CD4-positive, alpha-beta T cell (primary cell): Measurements from ENCODE around the gene OPCML. TPM values are rescaled to one million over a fixed set of nuclear protein-coding genes. Genes with fewer than 3 reads are reported as not detected.

Experiments
- ATAC-seq: fragments of 200-7000 bp; cut with Tn5 transposase; one replicate; pipeline ENCODE4 v1.10.0; 2022; ENCODE audit warnings: mild to moderate bottlenecking; ENCODE audit not compliant: poor library complexity
- CTCF ChIA-PET: fragments of 350-600 bp; sonication (Branson Sonifier 250); formaldehyde crosslinking; loops from one replicate; lab custom pipeline; 2021; ENCODE audit warnings: antibody characterized with exemption, inconsistent platforms; lab: Charles Lee
- POLR2A ChIA-PET: fragments of 350-600 bp; sonication (Branson Sonifier 250); formaldehyde crosslinking; loops from one replicate; lab custom pipeline; 2021; ENCODE audit warnings: antibody characterized with exemption, inconsistent platforms; lab: Charles Lee
- DNase-seq, 14 experiments: peaks; one replicate each; pipeline ENCODE4 v3.0.0-alpha.2; 2013 to 2020; ENCODE audit warnings: mixed read lengths in 2 of 14
- H3K27ac ChIP-seq, 2 donors: one replicate each; pipeline versions ENCODE4 v1.5.1 to v1.7.0; 2013; ENCODE audit warnings: low read length in 2 of 2, low read depth in 1 of 2, mild to moderate bottlenecking in 1 of 2
- H3K27me3 ChIP-seq, 2 experiments: 1 replicate in 1 of 2; 2 replicates in 1 of 2; pipeline versions ENCODE4 v1.6.1 to v1.7.0; 2013; ENCODE audit warnings: low read length in 2 of 2, control low read depth in 1 of 2, mild to moderate bottlenecking in 1 of 2, moderate library complexity in 1 of 2; ENCODE audit not compliant: insufficient read depth in 2 of 2, control insufficient read depth in 1 of 2
- H3K36me3 ChIP-seq: one replicate; pipeline ENCODE4 v1.6.1; 2013; ENCODE audit warnings: low read length, control low read depth; ENCODE audit not compliant: insufficient read depth
- H3K4me1 ChIP-seq: one replicate; pipeline ENCODE4 v1.6.1; 2013; ENCODE audit warnings: low read length, control low read depth; ENCODE audit not compliant: insufficient read depth
- H3K4me3 ChIP-seq: one replicate; pipeline ENCODE4 v1.5.1; 2013; ENCODE audit warnings: mild to moderate bottlenecking, low read length, moderate library complexity
- H3K9me3 ChIP-seq, 2 experiments: 1 replicate in 1 of 2; 2 replicates in 1 of 2; pipeline versions ENCODE4 v1.6.1 to v1.7.0; 2013; ENCODE audit warnings: low read length in 2 of 2, mild to moderate bottlenecking in 2 of 2, control low read depth in 1 of 2, moderate library complexity in 1 of 2; ENCODE audit not compliant: control insufficient read depth in 1 of 2, insufficient read depth in 1 of 2
- H3K27ac Mint-ChIP-seq: one replicate; pipeline ENCODE4 v1.8.0; 2020; ENCODE audit warnings: mixed read lengths
- H3K27me3 Mint-ChIP-seq: one replicate; pipeline ENCODE4 v1.8.0; 2021; ENCODE audit warnings: mixed read lengths
- H3K36me3 Mint-ChIP-seq: one replicate; pipeline ENCODE4 v1.8.0; 2021; ENCODE audit warnings: low read depth, mixed read lengths
- H3K4me1 Mint-ChIP-seq: one replicate; pipeline ENCODE4 v1.8.0; 2021; ENCODE audit warnings: low read depth, mixed read lengths
- H3K4me3 Mint-ChIP-seq: one replicate; pipeline ENCODE4 v1.8.0; 2020; ENCODE audit warnings: mild to moderate bottlenecking, mixed read lengths
- H3K9me3 Mint-ChIP-seq: one replicate; pipeline ENCODE4 v1.8.0; 2020; ENCODE audit warnings: mixed read lengths
- CTCF ChIP-seq: fragments of 200-600 bp; IDR thresholded peaks from one replicate; pipeline ENCODE4 v1.8.0; 2022; ENCODE audit warnings: antibody characterized with exemption, mild to moderate bottlenecking
- intact Hi-C, 2 experiments: fragments of 100-400 bp; cut with DNase I in 1 of 2; cut with micrococcal nuclease in 1 of 2; formaldehyde crosslinking; loops; one replicate each; pipeline versions ENCODE4 v1.15.1 to v1.9.0; 2023 to 2025; cut with DNase I, micrococcal nuclease
- total RNA-seq, 174 experiments: library from RNA in 2 of 174; stranded (reverse) in 2 of 174; gene quantifications; one replicate each; pipeline ENCODE4 v1.2.3 and lab custom pipeline; 2021 to 2026

The OPCML gene
- total RNA-seq, 2 experiments from 2014 or later: not detected

DNA sequence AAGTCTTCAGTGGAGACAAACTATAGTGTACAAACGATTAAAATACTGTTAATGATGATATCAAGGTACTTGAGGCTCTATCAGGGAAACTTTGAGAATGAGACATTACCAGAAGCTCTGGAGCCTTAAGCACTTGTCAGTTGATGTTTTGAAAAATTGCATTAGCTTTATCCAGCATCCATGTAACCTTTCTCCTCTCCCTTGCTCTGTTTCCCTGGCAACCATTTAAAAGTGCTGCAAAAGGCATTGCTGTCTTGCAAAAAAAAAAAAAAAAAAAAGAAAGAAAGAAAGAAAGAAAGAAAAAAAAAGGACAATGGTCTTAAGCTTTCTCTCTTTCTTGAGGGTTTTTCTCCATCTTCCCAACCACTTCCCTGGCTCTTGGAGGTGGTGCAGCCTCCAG is 787.0 kb downstream of the OPCML start:
- H3K36me3 ChIP-seq: no peaks in the 10 kb centered on the region
- CTCF ChIA-PET: no interaction called here
- POLR2A ChIA-PET: no interaction called here
- intact Hi-C loops: no loop called here
- no peaks in the 10 kb centered on the region for H3K4me1 ChIP-seq
- peaks cover 4 to 5% of the 10 kb centered on the region in 2 experiments for H3K9me3 ChIP-seq
- H3K4me3 ChIP-seq: no peak overlapping the region
- H3K4me1 Mint-ChIP-seq: no peaks in the 10 kb centered on the region
- no peak overlapping the region for H3K4me3 Mint-ChIP-seq
- ATAC-seq (no peak), DNase-seq (no peak)
- no peak overlapping the region for H3K27ac ChIP-seq
- no peaks in the 10 kb centered on the region for H3K36me3 Mint-ChIP-seq
- no peak overlapping the region for H3K27ac Mint-ChIP-seq
- H3K9me3 Mint-ChIP-seq: no peaks in the 10 kb centered on the region
- no peak for TF ChIP-seq CTCF
- no peaks in the 10 kb centered on the region for H3K27me3 Mint-ChIP-seq
- H3K27me3 ChIP-seq: no peaks in the 10 kb centered on the region

DNA sequence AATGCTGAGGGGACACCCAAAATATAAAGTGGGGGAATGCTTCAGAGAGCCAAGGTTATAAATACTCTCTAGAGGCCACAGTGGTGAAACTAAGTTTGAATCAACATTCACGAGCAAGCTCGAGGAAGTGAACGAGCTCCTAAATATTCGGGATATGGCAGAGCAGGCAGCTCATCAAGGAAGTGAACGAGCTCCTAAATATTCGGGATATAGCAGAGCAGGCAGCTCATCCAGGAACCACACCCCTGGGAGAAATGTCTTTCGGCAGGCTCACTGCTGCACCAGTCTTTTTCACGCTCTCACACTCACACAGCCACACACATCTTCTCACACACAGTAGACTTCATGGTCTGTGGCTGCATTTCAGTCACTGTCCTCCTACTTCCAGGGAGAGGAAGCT is 787.5 kb downstream of the OPCML start:
- no peak for DNase-seq
- no peaks in the 10 kb centered on the region for H3K9me3 Mint-ChIP-seq
- ChIA-PET CTCF (no interaction called here), POLR2A (no interaction called here)
- H3K4me3 Mint-ChIP-seq: no peak overlapping the region
- intact Hi-C loops: no loop called here
- no peaks in the 10 kb centered on the region for H3K4me1 ChIP-seq
- no peaks in the 10 kb centered on the region for H3K36me3 ChIP-seq
- H3K9me3 ChIP-seq: peaks cover 4 to 5% of the 10 kb centered on the region in 2 experiments
- H3K27me3 ChIP-seq: no peaks in the 10 kb centered on the region
- no peaks in the 10 kb centered on the region for H3K36me3 Mint-ChIP-seq
- TF ChIP-seq CTCF: no peak
- no peaks in the 10 kb centered on the region for H3K4me1 Mint-ChIP-seq
- ATAC-seq: no peak
- H3K27me3 Mint-ChIP-seq: no peaks in the 10 kb centered on the region
- no peak overlapping the region for H3K27ac ChIP-seq
- no peak overlapping the region for H3K27ac Mint-ChIP-seq
- H3K4me3 ChIP-seq: no peak overlapping the region

- peaks cover 5% of the 10 kb centered on the region for H3K9me3 Mint-ChIP-seq
- DNase-seq (no peak), ATAC-seq (no peak)
- Histone ChIP-seq H3K4me1 (no peaks in the 10 kb centered on the region), H3K27ac (no peak overlapping the region), H3K27me3 (no peaks in the 10 kb centered on the region), H3K36me3 (no peaks in the 10 kb centered on the region), H3K4me3 (no peak overlapping the region), H3K9me3 (peaks cover 4 to 5% of the 10 kb centered on the region in 2 experiments)
- no peaks in the 10 kb centered on the region for H3K27me3 Mint-ChIP-seq
- H3K27ac Mint-ChIP-seq: no peak overlapping the region
- no peak overlapping the region for H3K4me3 Mint-ChIP-seq
- no peaks in the 10 kb centered on the region for H3K4me1 Mint-ChIP-seq
- intact Hi-C loops: no loop called here
- ChIA-PET CTCF (no interaction called here), POLR2A (no interaction called here)
- no peak for TF ChIP-seq CTCF
- H3K36me3 Mint-ChIP-seq: no peaks in the 10 kb centered on the region
Measured at GRCh38 chr11:132743601-132744000, 788.7 kb downstream of the OPCML start.
